ENCODE measurements around the gene RAP1GAP.

The RAP1GAP gene

GRCh38 chr1:21663951-21664805, 5.0 kb downstream of the RAP1GAP start:
- H3K79me2 ChIP-seq (ENCODE audit: insufficient read depth, low read length), result no peaks in the 10 kb centered on the region
- peaks cover 9% of the 10 kb centered on the region for H3K4me1 ChIP-seq (ENCODE audit: insufficient read depth, low read length)
- peaks cover 3% of the 10 kb centered on the region for H3K27me3 ChIP-seq (ENCODE audit: insufficient read depth, low read length, poor library complexity)
- no peak overlapping the region for H3K27ac ChIP-seq (ENCODE audit: low read length)
- no peaks in the 10 kb centered on the region for H3K9me3 ChIP-seq (ENCODE audit: insufficient read depth, low read length, severe bottlenecking)
- no peak overlapping the region for H3K4me2 ChIP-seq (ENCODE audit: insufficient read depth, low read length)
- ATAC-seq (ENCODE audit: insufficient read depth, low read depth), result no peak
- H3K9ac ChIP-seq (ENCODE audit: low read depth, low read length), result no peak overlapping the region
- H2AFZ ChIP-seq (ENCODE audit: low read depth, low read length), result no peak overlapping the region
- DNase-seq, result no peak
- TF ChIP-seq, protein P1, sequence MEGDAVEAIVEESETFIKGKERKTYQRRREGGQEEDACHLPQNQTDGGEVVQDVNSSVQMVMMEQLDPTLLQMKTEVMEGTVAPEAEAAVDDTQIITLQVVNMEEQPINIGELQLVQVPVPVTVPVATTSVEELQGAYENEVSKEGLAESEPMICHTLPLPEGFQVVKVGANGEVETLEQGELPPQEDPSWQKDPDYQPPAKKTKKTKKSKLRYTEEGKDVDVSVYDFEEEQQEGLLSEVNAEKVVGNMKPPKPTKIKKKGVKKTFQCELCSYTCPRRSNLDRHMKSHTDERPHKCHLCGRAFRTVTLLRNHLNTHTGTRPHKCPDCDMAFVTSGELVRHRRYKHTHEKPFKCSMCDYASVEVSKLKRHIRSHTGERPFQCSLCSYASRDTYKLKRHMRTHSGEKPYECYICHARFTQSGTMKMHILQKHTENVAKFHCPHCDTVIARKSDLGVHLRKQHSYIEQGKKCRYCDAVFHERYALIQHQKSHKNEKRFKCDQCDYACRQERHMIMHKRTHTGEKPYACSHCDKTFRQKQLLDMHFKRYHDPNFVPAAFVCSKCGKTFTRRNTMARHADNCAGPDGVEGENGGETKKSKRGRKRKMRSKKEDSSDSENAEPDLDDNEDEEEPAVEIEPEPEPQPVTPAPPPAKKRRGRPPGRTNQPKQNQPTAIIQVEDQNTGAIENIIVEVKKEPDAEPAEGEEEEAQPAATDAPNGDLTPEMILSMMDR (IDR thresholded peaks at IDR 0.05; ENCODE audit: borderline replicate concordance, extremely low read depth, low read length, poor library complexity, severe bottlenecking), result no peak
- TF ChIP-seq EZH2 (IDR thresholded peaks at IDR 0.05; ENCODE audit: borderline replicate concordance, low read depth, low read length, severe bottlenecking), result no peak
- H3K4me3 ChIP-seq (ENCODE audit: low read depth in 1 of 2, low read length in 2 of 2), result no peak overlapping the region
- no peaks in the 10 kb centered on the region for H3K36me3 ChIP-seq (ENCODE audit: insufficient read depth, low read length)
- H4K20me1 ChIP-seq (ENCODE audit: insufficient read depth, low read length), result peaks cover 47% of the 10 kb centered on the region

DNA sequence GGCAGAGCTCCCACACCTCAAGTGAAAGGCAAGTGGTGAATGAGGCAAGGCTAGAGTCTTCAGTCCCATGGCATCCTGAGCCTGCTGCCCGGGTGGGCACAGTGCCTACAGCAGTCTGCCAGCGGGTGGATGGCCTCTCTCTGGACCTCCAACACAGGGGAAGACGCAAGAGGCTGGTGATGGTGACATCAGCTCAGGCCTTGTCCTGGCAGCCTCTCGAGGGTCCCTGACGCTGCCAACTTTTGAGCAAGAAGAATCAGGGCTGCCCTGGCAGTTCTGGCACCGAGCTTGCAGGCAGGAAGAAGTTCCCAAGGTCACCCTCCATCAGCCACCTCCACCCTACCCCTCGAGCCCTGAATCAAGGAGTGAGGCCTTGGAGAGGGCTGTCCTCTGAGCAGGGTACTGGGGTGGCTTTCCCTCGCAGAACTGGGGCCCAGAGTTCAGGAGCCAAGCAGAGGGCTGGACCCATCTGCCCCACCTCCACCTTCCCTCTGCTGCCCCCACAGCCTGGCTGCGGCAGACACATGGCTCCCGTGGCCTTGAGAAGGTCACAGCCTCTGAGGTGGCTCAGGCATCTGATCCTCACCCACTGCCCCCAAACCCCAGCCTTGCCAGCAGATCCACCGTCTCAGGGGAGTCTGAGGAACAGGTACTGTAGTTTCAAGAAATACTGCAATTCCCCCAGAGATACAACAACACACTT, 5.8 kb downstream of the RAP1GAP start:
- Histone ChIP-seq H2AFZ (ENCODE audit: low read depth, low read length) (no peak overlapping the region), H4K20me1 (ENCODE audit: insufficient read depth, low read length) (peaks cover 46% of the 10 kb centered on the region), H3K36me3 (ENCODE audit: insufficient read depth, low read length) (no peaks in the 10 kb centered on the region), H3K4me2 (ENCODE audit: insufficient read depth, low read length) (no peak overlapping the region), H3K4me1 (ENCODE audit: insufficient read depth, low read length) (peaks cover 11% of the 10 kb centered on the region), H3K27me3 (ENCODE audit: insufficient read depth, low read length, poor library complexity) (peaks cover 3% of the 10 kb centered on the region), H3K9ac (ENCODE audit: low read depth, low read length) (no peak overlapping the region), H3K9me3 (ENCODE audit: insufficient read depth, low read length, severe bottlenecking) (no peaks in the 10 kb centered on the region), H3K27ac (ENCODE audit: low read length) (no peak overlapping the region), H3K4me3 (ENCODE audit: low read depth in 1 of 2, low read length in 2 of 2) (no peak overlapping the region), H3K79me2 (ENCODE audit: insufficient read depth, low read length) (no peaks in the 10 kb centered on the region)
- TF ChIP-seq, protein P1 (IDR thresholded peaks at IDR 0.05; ENCODE audit: borderline replicate concordance, extremely low read depth, low read length, poor library complexity, severe bottlenecking), result no peak
- no peak for TF ChIP-seq EZH2 (IDR thresholded peaks at IDR 0.05; ENCODE audit: borderline replicate concordance, low read depth, low read length, severe bottlenecking)
- no peak for ATAC-seq (ENCODE audit: insufficient read depth, low read depth)
- no peak for DNase-seq

DNA sequence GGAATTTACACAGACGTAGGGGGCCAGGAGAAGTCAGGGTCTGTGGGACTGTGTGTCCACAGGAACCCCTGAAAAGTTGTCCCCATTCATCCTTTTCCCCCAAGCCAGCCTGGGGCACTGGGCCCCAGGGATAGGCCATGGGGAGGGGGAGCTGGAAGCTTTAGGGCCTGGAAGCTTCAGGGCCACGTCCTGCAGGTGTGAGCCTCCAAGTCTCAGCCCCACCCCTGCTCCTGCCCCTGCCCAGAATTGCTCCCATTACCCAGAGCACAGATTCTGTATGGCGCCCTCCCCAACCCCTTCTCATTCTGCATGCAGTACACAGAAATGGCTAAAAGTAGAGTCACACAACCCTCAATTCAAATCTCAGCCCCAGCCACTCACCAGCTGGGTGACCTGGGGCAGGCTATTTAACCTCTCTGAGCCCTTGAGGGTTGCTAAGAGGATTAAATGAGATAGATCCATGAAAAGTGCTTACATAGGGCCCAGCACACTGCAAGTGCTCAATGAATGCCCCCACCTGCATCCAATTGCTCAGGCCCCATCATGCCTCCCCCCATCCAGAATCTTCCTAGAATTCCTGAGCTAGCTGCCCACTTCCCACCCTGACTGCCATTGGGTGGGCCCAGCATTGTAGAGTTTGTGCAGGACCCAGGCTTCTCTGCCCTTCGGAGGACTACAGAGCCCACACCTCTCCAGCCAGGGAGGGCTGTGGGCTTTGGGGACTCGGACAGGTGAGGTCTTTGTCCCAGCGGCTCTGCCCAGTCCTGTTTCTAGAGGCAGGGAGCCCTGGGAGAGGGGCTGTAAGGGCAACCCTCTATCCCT, 6.5 kb downstream of the RAP1GAP start:
- TF ChIP-seq, protein P1 (IDR thresholded peaks at IDR 0.05; ENCODE audit: borderline replicate concordance, extremely low read depth, low read length, poor library complexity, severe bottlenecking), result no peak
- no peak for TF ChIP-seq EZH2 (IDR thresholded peaks at IDR 0.05; ENCODE audit: borderline replicate concordance, low read depth, low read length, severe bottlenecking)
- Histone ChIP-seq H3K79me2 (ENCODE audit: insufficient read depth, low read length) (no peaks in the 10 kb centered on the region), H3K27me3 (ENCODE audit: insufficient read depth, low read length, poor library complexity) (peaks cover 3% of the 10 kb centered on the region), H3K4me3 (ENCODE audit: low read depth in 1 of 2, low read length in 2 of 2) (no peak overlapping the region), H3K36me3 (ENCODE audit: insufficient read depth, low read length) (no peaks in the 10 kb centered on the region), H2AFZ (ENCODE audit: low read depth, low read length) (no peak overlapping the region), H3K27ac (ENCODE audit: low read length) (no peak overlapping the region), H3K9me3 (ENCODE audit: insufficient read depth, low read length, severe bottlenecking) (no peaks in the 10 kb centered on the region), H4K20me1 (ENCODE audit: insufficient read depth, low read length) (peaks cover 41% of the 10 kb centered on the region), H3K9ac (ENCODE audit: low read depth, low read length) (no peak overlapping the region), H3K4me1 (ENCODE audit: insufficient read depth, low read length) (peaks cover 11% of the 10 kb centered on the region), H3K4me2 (ENCODE audit: insufficient read depth, low read length) (no peak overlapping the region)
- DNase-seq, result no peak
- ATAC-seq (ENCODE audit: insufficient read depth, low read depth), result no peak
